Activated CD4-positive, alpha-beta T cell treated with anti-CD3 and anti-CD28 coated beads, Interleukin-10, Interleukin-2, amounts not matched to agents 100 ng/mL and 50 ng/mL, durations not matched to agents 16 hours and 8 hours (primary cell): ENCODE results near the gene FKRP.

Experiments used
- DNase-seq: peaks from one replicate; pipeline ENCODE4 v3.0.0-alpha.2; 2020

Gene FKRP

GRCh38 chr19:46719629-46720502 is 26.0 kb upstream of the FKRP start:
- no peak for DNase-seq

- no peak for DNase-seq
These were observed 25.2 kb upstream of the FKRP start for GRCh38 chr19:46720503-46721239.

- DNase-seq, result no peak
These were observed 24.4 kb upstream of the FKRP start for GRCh38 chr19:46721269-46722003.

GRCh38 chr19:46722004-46722380 is 23.9 kb upstream of the FKRP start:
- DNase-seq, result no peak

GRCh38 chr19:46722421-46723022 is 23.3 kb upstream of the FKRP start:
- DNase-seq, result no peak

GRCh38 chr19:46723023-46723461 is 22.8 kb upstream of the FKRP start:
- no peak for DNase-seq

- DNase-seq, result no peak
These were observed 22.4 kb upstream of the FKRP start for GRCh38 chr19:46723471-46723870.

- no peak for DNase-seq
These were observed 21.4 kb upstream of the FKRP start for GRCh38 chr19:46724468-46724867.

GRCh38 chr19:46725036-46725820 is 20.6 kb upstream of the FKRP start:
- no peak for DNase-seq

- DNase-seq, result no peak
These were observed 19.9 kb upstream of the FKRP start for GRCh38 chr19:46725859-46726393.

GRCh38 chr19:46726551-46726950 is 19.3 kb upstream of the FKRP start:
- DNase-seq, result no peak

- DNase-seq, result no peak
These were observed 18.8 kb upstream of the FKRP start for GRCh38 chr19:46726971-46727501.

GRCh38 chr19:46727757-46728156 is 18.1 kb upstream of the FKRP start:
- DNase-seq, result no peak

- DNase-seq, result no peak
These were observed 17.6 kb upstream of the FKRP start for GRCh38 chr19:46728208-46728607.

- peak; percentile 81 for DNase-seq
These were observed 17.0 kb upstream of the FKRP start for GRCh38 chr19:46728693-46729339.

GRCh38 chr19:46729696-46730095 is 16.2 kb upstream of the FKRP start:
- no peak for DNase-seq

- no peak for DNase-seq
These were observed 15.7 kb upstream of the FKRP start for GRCh38 chr19:46730187-46730586.

GRCh38 chr19:46730595-46730994 is 15.3 kb upstream of the FKRP start:
- no peak for DNase-seq

- DNase-seq, result peak; percentile 41
These were observed 14.8 kb upstream of the FKRP start for GRCh38 chr19:46731007-46731501.

GRCh38 chr19:46731584-46731983 is 14.3 kb upstream of the FKRP start:
- no peak for DNase-seq
